HG03442 (cell line): ENCODE results near the gene DNAJB11.
"Not testable (repeated sequence)": the region's sequence is repeated elsewhere in the genome, so short reads cannot be mapped to it uniquely, and the experiment has no call there.

Experiments used
- ATAC-seq: cut with Tn5 transposase; IDR thresholded peaks from one replicate; pipeline ENCODE4 v1.9.1; 2021; ENCODE audit warnings: mild to moderate bottlenecking, moderate library complexity; ENCODE audit not compliant: unreplicated experiment

Gene DNAJB11

GRCh38 chr3:186551387-186551786 is 19.1 kb upstream of the DNAJB11 start:
- no peak for ATAC-seq

- no peak for ATAC-seq
Measured at GRCh38 chr3:186552408-186553031, 18.0 kb upstream of the DNAJB11 start.

GRCh38 chr3:186564586-186564985 is 5.9 kb upstream of the DNAJB11 start:
- no peak for ATAC-seq

- ATAC-seq = no peak
Measured at GRCh38 chr3:186566772-186567071, 3.8 kb upstream of the DNAJB11 start.

GRCh38 chr3:186567072-186567921 is 3.2 kb upstream of the DNAJB11 start, which contains the start of gene TBCCD1:
TSS of gene TBCCD1 (minus strand) at chr3:186567339. CDS start at chr3:186564329, 3,010 bp downstream.
- peak; percentile 48 for ATAC-seq

- ATAC-seq = not testable (repeated sequence)
Measured at GRCh38 chr3:186569361-186569760, 1.2 kb upstream of the DNAJB11 start.

- ATAC-seq = no peak
Measured at GRCh38 chr3:186569779-186570095, 783 bp upstream of the DNAJB11 start.

GRCh38 chr3:186570941-186571643 is 572 bp downstream of the DNAJB11 start:
- no peak for ATAC-seq

- no peak for ATAC-seq
Measured at GRCh38 chr3:186571644-186572013, 1.1 kb downstream of the DNAJB11 start.

GRCh38 chr3:186577521-186577920 is 7.0 kb downstream of the DNAJB11 start:
- ATAC-seq = no peak

- ATAC-seq = no peak
Measured at GRCh38 chr3:186580785-186581184, 10.3 kb downstream of the DNAJB11 start.

- no peak for ATAC-seq
Measured at GRCh38 chr3:186582541-186582940, 12.0 kb downstream of the DNAJB11 start.

- ATAC-seq = no peak
Measured at GRCh38 chr3:186583831-186584230, 13.3 kb downstream of the DNAJB11 start.

GRCh38 chr3:186586245-186586644 is 15.7 kb downstream of the DNAJB11 start:
- not testable (repeated sequence) for ATAC-seq

- no peak for ATAC-seq
Measured at GRCh38 chr3:186587183-186587582, 16.7 kb downstream of the DNAJB11 start.

GRCh38 chr3:186588632-186589031 is 18.1 kb downstream of the DNAJB11 start:
- no peak for ATAC-seq

GRCh38 chr3:186589121-186589520 is 18.6 kb downstream of the DNAJB11 start:
- no peak for ATAC-seq

- ATAC-seq = no peak
Measured at GRCh38 chr3:186589856-186590579, 19.5 kb downstream of the DNAJB11 start.

GRCh38 chr3:186590580-186591295 is 20.2 kb downstream of the DNAJB11 start:
- ATAC-seq = no peak

- no peak for ATAC-seq
Measured at GRCh38 chr3:186592682-186593081, 22.2 kb downstream of the DNAJB11 start.

GRCh38 chr3:186593862-186594261 is 23.3 kb downstream of the DNAJB11 start:
- no peak for ATAC-seq
